Measurements from ENCODE around the gene PARD3B. TPM values are rescaled to one million over a fixed set of nuclear protein-coding genes. Genes with fewer than 3 reads are reported as not detected.

The PARD3B gene
- total and polyA plus RNA-seq, 10 of the 15 experiments (the other 5 are each of a cell fraction or from before 2014, with no cell fraction given) = 0.01 to 0.54 (median 0.07) TPM; not detected in 7

DNA sequence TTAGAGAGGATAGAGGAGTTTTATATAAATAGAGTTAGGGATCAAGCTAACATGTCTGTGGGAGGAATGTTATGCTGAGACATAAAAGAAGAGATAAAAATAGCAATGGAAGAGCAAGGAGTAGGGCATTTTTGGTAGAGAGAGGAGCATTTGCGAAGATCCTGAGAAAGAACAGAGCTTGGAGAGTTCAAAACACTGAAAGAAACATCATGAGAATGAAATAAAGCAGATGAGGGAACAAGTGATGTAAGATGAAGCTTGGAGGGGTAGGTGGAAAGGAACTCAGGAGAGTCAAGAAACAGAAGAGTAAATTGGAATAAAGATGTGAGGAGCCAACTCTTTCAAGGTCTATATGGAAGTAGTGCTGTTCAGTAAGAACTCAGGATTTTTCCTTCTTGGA, 308.6 kb downstream of the PARD3B start:
- no peak overlapping the region for H3K4me2 ChIP-seq (ENCODE audit: control insufficient read depth, insufficient read depth)
- DNase-seq (ENCODE audit: low read depth, low spot score) = no peak
- H4K20me1 ChIP-seq (ENCODE audit: control insufficient read depth, insufficient read depth) = no peaks in the 10 kb centered on the region
- BruUV-seq (replicated peaks) = no TSS peak
- no peaks in the 10 kb centered on the region for H3K4me1 ChIP-seq (ENCODE audit: control insufficient read depth, insufficient read depth, low read length)
- POLR2A ChIA-PET = no interaction called here
- no peaks in the 10 kb centered on the region for H3K27me3 ChIP-seq (replicated peaks in 1 of 2; ENCODE audit: control insufficient read depth in 2 of 2, insufficient read depth in 2 of 2, low read length in 1 of 2)
- intact Hi-C loops (cut with micrococcal nuclease; ENCODE audit: unreplicated experiment) = no loop called here
- ATAC-seq = no peak
- no peaks in the 10 kb centered on the region for H3K79me2 ChIP-seq (ENCODE audit: control insufficient read depth, insufficient read depth, low read length)
- no peaks in the 10 kb centered on the region for H3K36me3 ChIP-seq (ENCODE audit: control insufficient read depth in 2 of 2, insufficient read depth in 2 of 2, low read length in 1 of 2)
- CTCF ChIA-PET = no interaction called here
- no peak overlapping the region for H3K4me3 ChIP-seq
- H3K9ac ChIP-seq (ENCODE audit: control insufficient read depth, insufficient read depth, low read length) = no peak overlapping the region
- H2AFZ ChIP-seq (ENCODE audit: control insufficient read depth, low read depth, low read length) = no peak overlapping the region
- SMC1A ChIA-PET (ENCODE audit: uncharacterized antibody, unreplicated experiment) = interaction anchor here (1.5 kb wide), 1 partner anchor 822 kb away, joined by 3 read pairs; no protein-coding TSS in a partner anchor
- WGBS (ENCODE audit: insufficient coverage, insufficient replicate concordance, low lambda C conversion rate, missing lambda C conversion rate) = 0% methylated on average over 1 of the region's 1 CpG
- FAIRE-seq = no peak
- in situ Hi-C loops (cut with MboI) = no loop called here
- TF ChIP-seq HDAC6 (IDR thresholded peaks at IDR 0.05; ENCODE audit: unreplicated experiment) = no peak
- no peak for TF ChIP-seq RFX5 (IDR thresholded peaks at IDR 0.05; ENCODE audit: low read depth, low read length)
- no peak for TF ChIP-seq KAT2A (conservative IDR thresholded peaks at IDR 0.05; ENCODE audit: control insufficient read depth, low read depth, low read length)
- TF ChIP-seq FOXM1 (IDR thresholded peaks at IDR 0.05; ENCODE audit: low read depth, low read length) = no peak
- TF ChIP-seq, protein P1, sequence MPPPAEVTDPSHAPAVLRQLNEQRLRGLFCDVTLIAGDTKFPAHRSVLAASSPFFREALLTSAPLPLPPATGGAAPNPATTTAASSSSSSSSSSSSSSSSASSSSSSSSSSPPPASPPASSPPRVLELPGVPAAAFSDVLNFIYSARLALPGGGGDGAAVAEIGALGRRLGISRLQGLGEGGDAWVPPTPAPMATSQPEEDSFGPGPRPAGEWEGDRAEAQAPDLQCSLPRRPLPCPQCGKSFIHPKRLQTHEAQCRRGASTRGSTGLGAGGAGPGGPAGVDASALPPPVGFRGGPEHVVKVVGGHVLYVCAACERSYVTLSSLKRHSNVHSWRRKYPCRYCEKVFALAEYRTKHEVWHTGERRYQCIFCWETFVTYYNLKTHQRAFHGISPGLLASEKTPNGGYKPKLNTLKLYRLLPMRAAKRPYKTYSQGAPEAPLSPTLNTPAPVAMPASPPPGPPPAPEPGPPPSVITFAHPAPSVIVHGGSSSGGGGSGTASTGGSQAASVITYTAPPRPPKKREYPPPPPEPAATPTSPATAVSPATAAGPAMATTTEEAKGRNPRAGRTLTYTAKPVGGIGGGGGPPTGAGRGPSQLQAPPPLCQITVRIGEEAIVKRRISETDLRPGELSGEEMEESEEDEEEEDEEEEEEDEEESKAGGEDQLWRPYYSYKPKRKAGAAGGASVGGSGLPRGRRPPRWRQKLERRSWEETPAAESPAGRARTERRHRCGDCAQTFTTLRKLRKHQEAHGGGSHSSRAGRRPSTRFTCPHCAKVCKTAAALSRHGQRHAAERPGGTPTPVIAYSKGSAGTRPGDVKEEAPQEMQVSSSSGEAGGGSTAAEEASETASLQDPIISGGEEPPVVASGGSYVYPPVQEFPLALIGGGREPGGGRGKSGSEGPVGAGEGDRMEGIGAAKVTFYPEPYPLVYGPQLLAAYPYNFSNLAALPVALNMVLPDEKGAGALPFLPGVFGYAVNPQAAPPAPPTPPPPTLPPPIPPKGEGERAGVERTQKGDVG (CRISPR knock-in tag; IDR thresholded peaks at IDR 0.05) = no peak
- TF ChIP-seq ZNF384 (IDR thresholded peaks at IDR 0.05; ENCODE audit: borderline replicate concordance, low read depth, low read length) = no peak
- TF ChIP-seq, protein P2, sequence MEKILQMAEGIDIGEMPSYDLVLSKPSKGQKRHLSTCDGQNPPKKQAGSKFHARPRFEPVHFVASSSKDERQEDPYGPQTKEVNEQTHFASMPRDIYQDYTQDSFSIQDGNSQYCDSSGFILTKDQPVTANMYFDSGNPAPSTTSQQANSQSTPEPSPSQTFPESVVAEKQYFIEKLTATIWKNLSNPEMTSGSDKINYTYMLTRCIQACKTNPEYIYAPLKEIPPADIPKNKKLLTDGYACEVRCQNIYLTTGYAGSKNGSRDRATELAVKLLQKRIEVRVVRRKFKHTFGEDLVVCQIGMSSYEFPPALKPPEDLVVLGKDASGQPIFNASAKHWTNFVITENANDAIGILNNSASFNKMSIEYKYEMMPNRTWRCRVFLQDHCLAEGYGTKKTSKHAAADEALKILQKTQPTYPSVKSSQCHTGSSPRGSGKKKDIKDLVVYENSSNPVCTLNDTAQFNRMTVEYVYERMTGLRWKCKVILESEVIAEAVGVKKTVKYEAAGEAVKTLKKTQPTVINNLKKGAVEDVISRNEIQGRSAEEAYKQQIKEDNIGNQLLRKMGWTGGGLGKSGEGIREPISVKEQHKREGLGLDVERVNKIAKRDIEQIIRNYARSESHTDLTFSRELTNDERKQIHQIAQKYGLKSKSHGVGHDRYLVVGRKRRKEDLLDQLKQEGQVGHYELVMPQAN (conservative IDR thresholded peaks at IDR 0.05) = no peak
- TF ChIP-seq, protein P3, sequence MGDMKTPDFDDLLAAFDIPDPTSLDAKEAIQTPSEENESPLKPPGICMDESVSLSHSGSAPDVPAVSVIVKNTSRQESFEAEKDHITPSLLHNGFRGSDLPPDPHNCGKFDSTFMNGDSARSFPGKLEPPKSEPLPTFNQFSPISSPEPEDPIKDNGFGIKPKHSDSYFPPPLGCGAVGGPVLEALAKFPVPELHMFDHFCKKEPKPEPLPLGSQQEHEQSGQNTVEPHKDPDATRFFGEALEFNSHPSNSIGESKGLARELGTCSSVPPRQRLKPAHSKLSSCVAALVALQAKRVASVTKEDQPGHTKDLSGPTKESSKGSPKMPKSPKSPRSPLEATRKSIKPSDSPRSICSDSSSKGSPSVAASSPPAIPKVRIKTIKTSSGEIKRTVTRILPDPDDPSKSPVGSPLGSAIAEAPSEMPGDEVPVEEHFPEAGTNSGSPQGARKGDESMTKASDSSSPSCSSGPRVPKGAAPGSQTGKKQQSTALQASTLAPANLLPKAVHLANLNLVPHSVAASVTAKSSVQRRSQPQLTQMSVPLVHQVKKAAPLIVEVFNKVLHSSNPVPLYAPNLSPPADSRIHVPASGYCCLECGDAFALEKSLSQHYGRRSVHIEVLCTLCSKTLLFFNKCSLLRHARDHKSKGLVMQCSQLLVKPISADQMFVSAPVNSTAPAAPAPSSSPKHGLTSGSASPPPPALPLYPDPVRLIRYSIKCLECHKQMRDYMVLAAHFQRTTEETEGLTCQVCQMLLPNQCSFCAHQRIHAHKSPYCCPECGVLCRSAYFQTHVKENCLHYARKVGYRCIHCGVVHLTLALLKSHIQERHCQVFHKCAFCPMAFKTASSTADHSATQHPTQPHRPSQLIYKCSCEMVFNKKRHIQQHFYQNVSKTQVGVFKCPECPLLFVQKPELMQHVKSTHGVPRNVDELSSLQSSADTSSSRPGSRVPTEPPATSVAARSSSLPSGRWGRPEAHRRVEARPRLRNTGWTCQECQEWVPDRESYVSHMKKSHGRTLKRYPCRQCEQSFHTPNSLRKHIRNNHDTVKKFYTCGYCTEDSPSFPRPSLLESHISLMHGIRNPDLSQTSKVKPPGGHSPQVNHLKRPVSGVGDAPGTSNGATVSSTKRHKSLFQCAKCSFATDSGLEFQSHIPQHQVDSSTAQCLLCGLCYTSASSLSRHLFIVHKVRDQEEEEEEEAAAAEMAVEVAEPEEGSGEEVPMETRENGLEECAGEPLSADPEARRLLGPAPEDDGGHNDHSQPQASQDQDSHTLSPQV (IDR thresholded peaks at IDR 0.05) = no peak
- TF ChIP-seq, protein P4, sequence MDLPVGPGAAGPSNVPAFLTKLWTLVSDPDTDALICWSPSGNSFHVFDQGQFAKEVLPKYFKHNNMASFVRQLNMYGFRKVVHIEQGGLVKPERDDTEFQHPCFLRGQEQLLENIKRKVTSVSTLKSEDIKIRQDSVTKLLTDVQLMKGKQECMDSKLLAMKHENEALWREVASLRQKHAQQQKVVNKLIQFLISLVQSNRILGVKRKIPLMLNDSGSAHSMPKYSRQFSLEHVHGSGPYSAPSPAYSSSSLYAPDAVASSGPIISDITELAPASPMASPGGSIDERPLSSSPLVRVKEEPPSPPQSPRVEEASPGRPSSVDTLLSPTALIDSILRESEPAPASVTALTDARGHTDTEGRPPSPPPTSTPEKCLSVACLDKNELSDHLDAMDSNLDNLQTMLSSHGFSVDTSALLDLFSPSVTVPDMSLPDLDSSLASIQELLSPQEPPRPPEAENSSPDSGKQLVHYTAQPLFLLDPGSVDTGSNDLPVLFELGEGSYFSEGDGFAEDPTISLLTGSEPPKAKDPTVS (IDR thresholded peaks at IDR 0.05; ENCODE audit: low read depth, low read length) = no peak
- TF ChIP-seq RCOR1 (conservative IDR thresholded peaks at IDR 0.05; ENCODE audit: low read depth, low read length) = no peak
- TF ChIP-seq TCF7 (IDR thresholded peaks at IDR 0.05; ENCODE audit: borderline replicate concordance) = no peak
- no peak for TF ChIP-seq MTA3 (IDR thresholded peaks at IDR 0.05; ENCODE audit: borderline replicate concordance, low read length)
- TF ChIP-seq CHD4 (IDR thresholded peaks at IDR 0.05) = no peak
- no peak for TF ChIP-seq NFYA (IDR thresholded peaks at IDR 0.05; ENCODE audit: borderline replicate concordance, low read depth, low read length)
- RAD21 ChIA-PET (ENCODE audit: unreplicated experiment) = no interaction called here
- no peaks in the 10 kb centered on the region for H3K9me3 ChIP-seq (replicated peaks; ENCODE audit: control insufficient read depth, insufficient read depth, low read length)
- no peak overlapping the region for H3K27ac ChIP-seq (ENCODE audit: control insufficient read depth, insufficient read depth)
